Tongue (tissue), 2 donors: ENCODE data around the gene MANF. TPM values are rescaled to one million over a fixed set of nuclear protein-coding genes. Genes with fewer than 3 reads are reported as not detected.
"Not testable (repeated sequence)": the region's sequence is repeated elsewhere in the genome, so short reads cannot be mapped to it uniquely, and the experiment has no call there.

Experiments
- DNase-seq: peaks from one replicate; pipeline ENCODE4 v3.0.0-alpha.2; 2015
- total RNA-seq: library from RNA; depleted of rRNA; stranded (reverse); fragments of >200 nt; gene quantifications from one replicate; pipeline ENCODE4 v1.2.3, GENCODE V29; 2014

Gene MANF
- 29.6 TPM for total RNA-seq

- peak; percentile 99 for DNase-seq
Measured at GRCh38 chr3:51384726-51385473, at the start of gene MANF. MANF (plus strand) TSS chr3:51385291; CDS start chr3:51385343, 52 bp downstream.

- no peak for DNase-seq
Measured at GRCh38 chr3:51336261-51336660, 48.8 kb upstream of the MANF start.

- DNase-seq: no peak
Measured at GRCh38 chr3:51337666-51338065, 47.4 kb upstream of the MANF start.

GRCh38 chr3:51338632-51339031, 46.5 kb upstream of the MANF start:
- no peak for DNase-seq

GRCh38 chr3:51340013-51340829, 44.9 kb upstream of the MANF start:
- peak; percentile 16 for DNase-seq

- DNase-seq: peak; percentile 6
Measured at GRCh38 chr3:51340989-51341636, 44.0 kb upstream of the MANF start.

- no peak for DNase-seq
Measured at GRCh38 chr3:51343918-51344687, 41.0 kb upstream of the MANF start.

- no peak for DNase-seq
Measured at GRCh38 chr3:51350751-51351150, 34.3 kb upstream of the MANF start.

GRCh38 chr3:51353131-51353530, 32.0 kb upstream of the MANF start:
- DNase-seq: no peak

- DNase-seq: no peak
Measured at GRCh38 chr3:51353691-51354090, 31.4 kb upstream of the MANF start.

- DNase-seq: no peak
Measured at GRCh38 chr3:51354172-51354571, 30.9 kb upstream of the MANF start.

GRCh38 chr3:51354731-51355615, 30.1 kb upstream of the MANF start:
- DNase-seq: no peak

GRCh38 chr3:51355891-51356578, 29.1 kb upstream of the MANF start:
- no peak for DNase-seq

GRCh38 chr3:51357856-51358255, 27.2 kb upstream of the MANF start:
- DNase-seq: no peak

- DNase-seq: no peak
Measured at GRCh38 chr3:51358981-51359380, 26.1 kb upstream of the MANF start.

- no peak for DNase-seq
Measured at GRCh38 chr3:51360806-51361205, 24.3 kb upstream of the MANF start.

- no peak for DNase-seq
Measured at GRCh38 chr3:51361746-51362145, 23.3 kb upstream of the MANF start.

GRCh38 chr3:51362476-51362875, 22.6 kb upstream of the MANF start:
- no peak for DNase-seq

GRCh38 chr3:51368276-51368675, 16.8 kb upstream of the MANF start:
- not testable (repeated sequence) for DNase-seq

GRCh38 chr3:51371943-51372557, 13.0 kb upstream of the MANF start:
- peak; percentile 85 for DNase-seq
